Activated CD4-positive, alpha-beta T cell treated with anti-CD3 and anti-CD28 coated beads for 1 hour (primary cell): ENCODE data around the gene RHEBL1.
A peak's percentile ranks its signal among the peaks of the same experiment; 100 is the strongest.

ENCODE experiments used
- DNase-seq: peaks from one replicate; pipeline ENCODE4 v3.0.0-alpha.2; 2020

The RHEBL1 gene

GRCh38 chr12:49018261-49019119 lies 51.3 kb downstream of the RHEBL1 start, which contains the start of gene PRKAG1:
PRKAG1 (minus strand) TSS chr12:49018776; CDS start chr12:49018740, 36 bp downstream.
- peak; percentile 95 for DNase-seq

- no peak for DNase-seq
These were observed 51.9 kb downstream of the RHEBL1 start for GRCh38 chr12:49017891-49018260.

DNA sequence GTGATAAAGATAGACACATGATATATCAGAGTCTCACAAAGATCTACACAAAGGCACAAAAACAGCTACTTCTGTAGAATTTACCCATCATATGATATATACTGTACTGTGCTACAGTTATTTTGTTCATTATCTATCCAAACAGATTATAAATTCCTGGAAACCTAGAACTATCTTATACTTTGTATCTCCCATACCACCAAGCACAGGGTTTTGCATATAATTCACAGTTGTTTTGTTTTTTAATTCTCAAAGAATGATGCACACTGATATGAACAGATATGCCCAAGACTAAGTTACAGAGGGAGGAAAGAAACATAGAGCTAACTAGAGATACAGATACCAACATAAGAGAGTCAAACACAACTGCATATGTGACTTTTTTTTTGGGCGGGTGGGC lies 54.6 kb downstream of the RHEBL1 start:
- DNase-seq = no peak
